Lower leg skin (tissue), 3 donors: ENCODE measurements around the gene KLHL15.

ENCODE experiments used
- POLR2A ChIP-seq, 2 donors: fragments of 450-650 bp; IDR thresholded peaks; one replicate each; pipeline ENCODE4 v1.6.1; 2016 to 2017; ENCODE audit warnings: antibody characterized with exemption in 2 of 2, mild to moderate bottlenecking in 1 of 2, moderate library complexity in 1 of 2
- TF ChIP-seq, protein P1 (sequence below), 3 donors: fragments of 450-650 bp; IDR thresholded peaks; one replicate each; pipeline ENCODE4 v1.5.1; 2016; ENCODE audit warnings: antibody characterized with exemption in 3 of 3, mild to moderate bottlenecking in 3 of 3, moderate library complexity in 2 of 3

DNA sequence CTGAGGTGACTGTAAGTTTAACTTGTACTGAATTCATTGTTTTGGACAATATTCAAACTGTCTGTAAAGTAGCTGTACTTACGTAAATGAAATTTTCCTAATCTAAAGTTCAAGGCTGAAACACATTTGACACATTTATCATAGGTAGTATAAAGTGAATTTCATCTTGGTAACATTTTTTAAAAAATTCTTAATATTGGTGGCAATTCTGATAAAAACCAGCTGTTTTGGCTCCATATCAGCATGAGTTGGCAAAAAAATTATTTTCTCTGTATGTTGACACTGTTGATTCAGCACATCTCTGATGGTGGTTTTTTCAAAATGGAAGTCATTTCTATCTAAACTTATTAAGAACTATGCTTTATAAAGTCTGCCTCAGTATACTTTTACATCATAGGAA, 88.3 kb downstream of the KLHL15 start:
- TF ChIP-seq, protein P1, sequence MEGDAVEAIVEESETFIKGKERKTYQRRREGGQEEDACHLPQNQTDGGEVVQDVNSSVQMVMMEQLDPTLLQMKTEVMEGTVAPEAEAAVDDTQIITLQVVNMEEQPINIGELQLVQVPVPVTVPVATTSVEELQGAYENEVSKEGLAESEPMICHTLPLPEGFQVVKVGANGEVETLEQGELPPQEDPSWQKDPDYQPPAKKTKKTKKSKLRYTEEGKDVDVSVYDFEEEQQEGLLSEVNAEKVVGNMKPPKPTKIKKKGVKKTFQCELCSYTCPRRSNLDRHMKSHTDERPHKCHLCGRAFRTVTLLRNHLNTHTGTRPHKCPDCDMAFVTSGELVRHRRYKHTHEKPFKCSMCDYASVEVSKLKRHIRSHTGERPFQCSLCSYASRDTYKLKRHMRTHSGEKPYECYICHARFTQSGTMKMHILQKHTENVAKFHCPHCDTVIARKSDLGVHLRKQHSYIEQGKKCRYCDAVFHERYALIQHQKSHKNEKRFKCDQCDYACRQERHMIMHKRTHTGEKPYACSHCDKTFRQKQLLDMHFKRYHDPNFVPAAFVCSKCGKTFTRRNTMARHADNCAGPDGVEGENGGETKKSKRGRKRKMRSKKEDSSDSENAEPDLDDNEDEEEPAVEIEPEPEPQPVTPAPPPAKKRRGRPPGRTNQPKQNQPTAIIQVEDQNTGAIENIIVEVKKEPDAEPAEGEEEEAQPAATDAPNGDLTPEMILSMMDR (IDR thresholded peaks at IDR 0.05), result no peak
- TF ChIP-seq POLR2A (IDR thresholded peaks at IDR 0.05), result no peak
